DND-41 (cell line): ENCODE data around the gene NDUFA12.

Source experiments
- CTCF ChIP-seq: IDR thresholded peaks from 2 replicates; pipeline ENCODE4 v1.5.1; 2012; ENCODE audit warnings: borderline replicate concordance, low read length, moderate library complexity, mild to moderate bottlenecking; ENCODE audit not compliant: poor library complexity, severe bottlenecking; ENCODE audit errors: extremely low read depth
- EZH2 ChIP-seq: IDR thresholded peaks from 3 replicates; pipeline ENCODE4 v1.6.1; 2012; ENCODE audit warnings: borderline replicate concordance, low read depth, mild to moderate bottlenecking, moderate library complexity, low read length, inconsistent platforms; ENCODE audit not compliant: severe bottlenecking

DNA sequence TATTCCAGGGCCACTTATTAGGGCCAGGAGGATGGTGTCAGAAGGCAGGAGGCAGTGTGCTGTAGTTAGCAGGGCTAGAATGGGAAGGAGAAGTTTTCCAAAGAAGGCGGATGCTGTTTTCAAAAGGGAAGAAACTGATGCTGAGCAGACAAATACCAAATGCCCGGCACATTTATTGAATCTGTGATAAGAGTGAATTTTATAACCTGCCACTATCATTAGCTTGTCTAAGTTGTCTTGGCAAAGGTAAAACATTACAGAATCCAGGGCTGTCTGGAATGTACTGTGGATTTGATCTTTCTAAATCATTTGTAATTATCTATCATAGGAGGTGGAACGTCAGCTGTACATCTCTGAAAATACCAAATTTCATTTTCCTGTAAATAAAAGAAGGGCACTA, 40.8 kb downstream of the NDUFA12 start:
- TF ChIP-seq CTCF (no peak), EZH2 (no peak)
